ENCODE data around the gene PRDM16. TPM values are rescaled to one million over a fixed set of nuclear protein-coding genes. Genes with fewer than 3 reads are reported as not detected.
A peak's percentile ranks its signal among the peaks of the same experiment; 100 is the strongest.

PRDM16 gene
- total and polyA plus RNA-seq, 2 of the 13 experiments (the other 11 are each of a cell fraction or from before 2014, with no cell fraction given) = 0.15 to 0.81 TPM

GRCh38 chr1:3287656-3288160 is 218.7 kb downstream of the PRDM16 start:
- H4K20me1 ChIP-seq (ENCODE audit: insufficient read depth, low read length) = no peaks in the 10 kb centered on the region
- no peak overlapping the region for H3K4me2 ChIP-seq (ENCODE audit: low read depth, low read length)
- ChIA-PET POLR2A (no interaction called here), CTCF (ENCODE audit: low intra/inter-chr PET ratio, low total read pairs) (no interaction called here)
- no peaks in the 10 kb centered on the region for H3K36me3 ChIP-seq (replicated peaks in 1 of 2; ENCODE audit: control insufficient read depth in 1 of 2, insufficient read depth in 2 of 2, low read length in 2 of 2)
- H2AFZ ChIP-seq (ENCODE audit: low read length) = no peak overlapping the region
- no peak overlapping the region for H3K27ac ChIP-seq (ENCODE audit: extremely low read length, insufficient read depth, low read length)
- no peak for ATAC-seq
- no peak overlapping the region for H3K4me3 ChIP-seq (replicated peaks in 1 of 3; ENCODE audit: insufficient read depth in 1 of 3, low read depth in 2 of 3, low read length in 3 of 3)
- no peak overlapping the region for H3K9ac ChIP-seq (ENCODE audit: insufficient read depth, low read depth, low read length)
- FAIRE-seq = no peak
- intact Hi-C loops (cut with micrococcal nuclease; ENCODE audit: unreplicated experiment) (no loop called here), in situ Hi-C loops (cut with HindIII; ENCODE audit: extremely low pct_ligation_motif_present, low pct_unique_long_range_greater_than_20kb) (loop anchor here (25.0 kb wide), 1 partner anchor 225 kb away; the partner anchor contains the start of gene PRDM16)
- H3K9me3 ChIP-seq (ENCODE audit: low read length) = no peaks in the 10 kb centered on the region
- H3K4me1 ChIP-seq (ENCODE audit: insufficient read depth, low read length) = peaks cover 72% of the 10 kb centered on the region
- no TSS peak for BruUV-seq (replicated peaks)
- H3K79me2 ChIP-seq (ENCODE audit: insufficient read depth, low read length) = no peaks in the 10 kb centered on the region
- TF ChIP-seq ATAD3A (CRISPR knock-in tag; IDR thresholded peaks at IDR 0.05) = no peak
- peak; percentile 68; the same call in 1 of the 2 replicates for TF ChIP-seq HNRNPL (IDR thresholded peaks at IDR 0.05; ENCODE audit: low read depth, low read length)
- TF ChIP-seq RNF2 (conservative IDR thresholded peaks at IDR 0.05; ENCODE audit: low read depth) = no peak
- no peak for TF ChIP-seq GABPB1 (CRISPR knock-in tag; IDR thresholded peaks at IDR 0.05)
- TF ChIP-seq, protein P1, sequence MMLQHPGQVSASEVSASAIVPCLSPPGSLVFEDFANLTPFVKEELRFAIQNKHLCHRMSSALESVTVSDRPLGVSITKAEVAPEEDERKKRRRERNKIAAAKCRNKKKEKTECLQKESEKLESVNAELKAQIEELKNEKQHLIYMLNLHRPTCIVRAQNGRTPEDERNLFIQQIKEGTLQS (CRISPR knock-in tag; IDR thresholded peaks at IDR 0.05) = no peak
- TF ChIP-seq TBL1XR1 (IDR thresholded peaks at IDR 0.05; ENCODE audit: borderline replicate concordance, low read length, partially characterized antibody) = no peak
- no peak for TF ChIP-seq ZGPAT (CRISPR knock-in tag; IDR thresholded peaks at IDR 0.05)
- no peak for TF ChIP-seq ZNF720 (CRISPR knock-in tag; IDR thresholded peaks at IDR 0.05)
- DNase-seq (ENCODE audit: low spot score) = no peak
- WGBS (ENCODE audit: low lambda C conversion rate) = 93% methylated on average over 15 of the region's 25 CpGs
- no peaks in the 10 kb centered on the region; a peak in 2 of 5 replicates for H3K27me3 ChIP-seq (ENCODE audit: control insufficient read depth in 1 of 2, insufficient read depth in 2 of 2, low read length in 2 of 2)
